Measurements from ENCODE around the gene COX6B2. TPM values are rescaled to one million over a fixed set of nuclear protein-coding genes. Genes with fewer than 3 reads are reported as not detected.
A peak's percentile ranks its signal among the peaks of the same experiment; 100 is the strongest.

The COX6B2 gene
- total and polyA plus RNA-seq, 9 donors, result 0.09 to 2.4 (median 0.23) TPM; not detected in 3

DNA sequence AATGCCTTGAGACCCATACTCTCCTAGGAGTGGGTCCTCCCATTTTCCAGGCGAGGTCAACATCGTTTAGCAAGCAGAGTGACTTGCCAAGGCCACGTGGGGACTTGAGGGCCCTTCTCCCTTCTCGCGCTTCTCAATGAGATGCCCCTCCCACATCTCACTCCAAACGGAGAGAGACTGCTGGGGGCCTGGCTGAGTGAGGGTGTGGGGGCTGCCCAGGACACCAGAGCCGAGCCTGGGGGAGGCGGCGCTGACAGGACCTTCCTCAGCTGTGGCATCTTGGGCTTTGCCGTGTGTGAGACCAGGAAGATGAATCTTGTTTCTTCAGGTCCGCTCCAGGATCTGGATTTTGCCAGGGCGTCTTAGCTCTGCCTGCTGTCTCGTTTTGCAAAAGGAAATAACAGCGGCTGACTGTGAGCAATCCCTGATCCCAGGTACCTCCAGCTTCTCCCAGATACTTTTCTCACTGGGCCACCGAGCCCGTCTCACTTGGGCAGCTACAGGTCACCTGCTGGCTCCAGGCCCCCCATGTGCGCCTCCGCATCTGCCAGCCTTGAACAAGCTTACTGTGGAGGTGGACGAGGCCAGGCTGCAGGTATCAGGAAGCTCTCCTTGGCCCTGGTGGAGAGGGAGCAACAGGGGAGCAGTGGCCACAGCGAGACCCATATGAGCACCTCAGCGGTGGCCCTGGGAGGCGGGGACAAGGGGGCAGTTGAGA is 6.0 kb downstream of the COX6B2 start:
- H3K27me3 ChIP-seq (ENCODE audit: control insufficient read depth, insufficient read depth, low read length), result peaks cover 28% of the 10 kb centered on the region
- DNase-seq, result no peak
- H3K27ac ChIP-seq (ENCODE audit: low read length), result no peak overlapping the region
- H3K4me3 ChIP-seq (ENCODE audit: low read length), result no peak overlapping the region
- peaks cover 53% of the 10 kb centered on the region for H3K4me1 ChIP-seq (ENCODE audit: control insufficient read depth, insufficient read depth, low read length)
- WGBS (ENCODE audit: insufficient coverage), result 36% methylated on average over 15 of the region's 22 CpGs
- H3K9me3 ChIP-seq (replicated peaks; ENCODE audit: control insufficient read depth, low read depth, low read length), result no peaks in the 10 kb centered on the region
- H3K36me3 ChIP-seq (ENCODE audit: control insufficient read depth, insufficient read depth, low read length), result peaks cover 33% of the 10 kb centered on the region

DNA sequence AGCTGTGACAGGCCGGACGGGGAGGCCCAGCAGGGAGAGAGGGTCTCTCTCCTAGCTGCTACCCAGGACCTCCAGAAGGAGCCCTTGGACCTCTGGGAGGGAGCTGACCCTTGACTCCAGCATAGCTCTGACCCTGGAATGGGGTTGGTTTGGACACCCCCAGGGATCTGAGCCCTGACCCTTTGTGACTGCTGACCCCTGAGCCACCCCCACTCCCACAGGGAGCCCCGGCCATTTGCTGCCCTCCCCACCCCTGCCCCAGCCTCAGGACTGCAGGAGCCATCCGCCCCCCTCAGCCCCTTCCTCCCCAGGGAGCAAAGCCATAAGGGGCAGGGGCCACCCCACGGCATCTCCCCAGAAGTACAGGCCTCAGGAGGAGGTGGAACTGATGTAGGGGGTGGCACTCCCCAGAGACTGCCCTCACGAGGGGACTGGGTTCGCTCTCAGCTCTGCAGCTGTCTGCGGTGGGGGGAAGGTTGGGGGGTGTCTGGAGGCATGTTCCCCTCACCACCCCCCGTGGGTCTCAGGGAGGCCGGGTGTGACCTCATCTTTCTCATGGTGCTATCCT is 7.0 kb downstream of the COX6B2 start:
- Histone ChIP-seq H3K36me3 (ENCODE audit: control insufficient read depth, insufficient read depth, low read length) (peaks cover 42% of the 10 kb centered on the region), H3K27me3 (ENCODE audit: control insufficient read depth, insufficient read depth, low read length) (peaks cover 19% of the 10 kb centered on the region), H3K4me3 (ENCODE audit: low read length) (no peak overlapping the region), H3K4me1 (ENCODE audit: control insufficient read depth, insufficient read depth, low read length) (peaks cover 51% of the 10 kb centered on the region), H3K27ac (ENCODE audit: low read length) (no peak overlapping the region), H3K9me3 (replicated peaks; ENCODE audit: control insufficient read depth, low read depth, low read length) (no peaks in the 10 kb centered on the region)
- WGBS (ENCODE audit: insufficient coverage), result 67% methylated on average over 2 of the region's 10 CpGs
- no peak for DNase-seq

DNA sequence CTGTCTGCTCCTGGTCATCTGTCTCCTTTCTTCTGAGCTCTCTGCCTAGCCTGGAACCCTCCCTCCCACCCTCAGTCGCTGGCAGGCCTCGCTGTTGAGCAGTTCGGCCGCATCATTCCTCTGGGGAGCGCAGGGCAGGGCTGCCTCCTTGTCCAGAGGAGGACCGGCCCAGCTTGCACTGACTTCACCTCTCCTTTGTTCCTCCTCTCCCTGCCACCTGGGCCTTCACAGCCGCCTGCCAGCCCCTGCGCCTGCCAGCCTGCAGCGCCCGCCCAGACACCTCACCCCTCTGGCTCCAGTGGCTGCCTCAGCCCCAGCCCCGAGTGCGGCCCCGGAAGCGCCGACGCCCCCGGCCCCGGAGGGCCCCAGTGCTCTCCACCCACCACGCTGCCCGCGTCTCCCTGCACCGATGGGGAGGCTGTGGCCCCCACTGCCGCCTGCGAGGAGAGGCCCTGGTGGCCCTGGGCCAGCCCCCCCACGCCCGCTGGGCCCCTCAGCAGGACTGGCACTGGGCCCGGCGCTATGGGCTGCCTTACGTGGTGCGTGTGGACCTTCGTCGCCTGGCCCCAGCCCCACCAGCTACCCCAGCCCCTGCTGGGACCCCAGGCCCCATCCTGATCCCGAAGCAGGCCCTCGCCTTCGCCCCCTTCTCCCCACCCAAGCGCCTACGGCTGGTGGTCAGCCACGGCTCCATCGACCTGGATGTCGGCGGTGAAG is 7.6 kb downstream of the COX6B2 start:
- H3K4me3 ChIP-seq (ENCODE audit: low read length), result no peak overlapping the region
- H3K4me1 ChIP-seq (ENCODE audit: control insufficient read depth, insufficient read depth, low read length), result peaks cover 54% of the 10 kb centered on the region
- no peak overlapping the region for H3K27ac ChIP-seq (ENCODE audit: low read length)
- H3K27me3 ChIP-seq (ENCODE audit: control insufficient read depth, insufficient read depth, low read length), result peaks cover 12% of the 10 kb centered on the region
- H3K9me3 ChIP-seq (replicated peaks; ENCODE audit: control insufficient read depth, low read depth, low read length), result no peaks in the 10 kb centered on the region
- peaks cover 48% of the 10 kb centered on the region for H3K36me3 ChIP-seq (ENCODE audit: control insufficient read depth, insufficient read depth, low read length)
- 71% methylated on average over 34 of the region's 41 CpGs for WGBS (ENCODE audit: insufficient coverage)
- no peak for DNase-seq

DNA sequence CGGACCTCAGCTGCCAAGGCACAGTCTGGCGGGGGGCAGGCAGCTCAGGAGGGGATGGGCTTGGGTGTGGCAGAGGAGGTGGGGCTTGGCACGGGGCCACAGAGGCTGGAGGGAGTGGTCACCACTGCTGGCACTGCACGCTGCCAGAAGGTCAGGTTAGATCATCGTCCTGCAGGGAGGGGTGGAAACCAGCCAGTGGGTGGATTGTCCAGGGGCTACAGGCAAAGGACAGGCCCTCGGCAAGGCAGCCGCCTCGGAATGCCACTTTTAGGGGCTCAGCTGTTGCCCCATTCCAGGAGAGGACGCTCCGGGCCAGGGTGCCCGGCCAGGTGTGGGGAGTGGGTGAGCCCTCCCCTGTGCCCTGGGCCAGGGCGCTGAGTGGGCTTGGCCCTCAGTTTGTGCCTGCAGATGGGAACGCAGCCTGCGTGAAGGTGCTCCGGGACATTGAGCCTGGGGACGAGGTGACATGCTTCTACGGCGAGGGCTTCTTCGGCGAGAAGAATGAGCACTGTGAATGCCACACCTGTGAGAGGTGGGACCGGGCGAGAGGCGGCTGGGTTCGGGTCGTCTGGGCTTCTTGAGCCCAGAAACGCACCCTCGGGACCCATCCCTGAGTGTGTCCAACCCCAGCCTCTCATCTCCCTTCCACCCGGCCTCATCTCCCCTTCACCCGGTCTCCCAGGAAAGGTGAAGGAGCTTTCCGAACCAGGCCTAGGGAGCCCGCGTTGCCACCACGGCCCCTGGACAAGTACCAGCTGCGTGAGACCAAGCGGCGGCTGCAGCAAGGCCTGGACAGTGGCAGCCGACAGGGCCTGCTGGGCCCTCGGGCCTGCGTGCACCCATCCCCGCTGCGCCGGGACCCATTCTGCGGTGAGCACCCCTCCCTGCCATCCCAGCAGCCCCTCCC is 8.4 kb downstream of the COX6B2 start:
- Histone ChIP-seq H3K27me3 (ENCODE audit: control insufficient read depth, insufficient read depth, low read length) (peaks cover 4% of the 10 kb centered on the region), H3K36me3 (ENCODE audit: control insufficient read depth, insufficient read depth, low read length) (peaks cover 51% of the 10 kb centered on the region), H3K4me3 (ENCODE audit: low read length) (no peak overlapping the region), H3K4me1 (ENCODE audit: control insufficient read depth, insufficient read depth, low read length) (peaks cover 61% of the 10 kb centered on the region), H3K9me3 (replicated peaks; ENCODE audit: control insufficient read depth, low read depth, low read length) (no peaks in the 10 kb centered on the region), H3K27ac (ENCODE audit: low read length) (peak overlapping the region; percentile 77)
- DNase-seq, result peak; percentile 78
- WGBS (ENCODE audit: insufficient coverage), result 76% methylated on average over 34 of the region's 43 CpGs

DNA sequence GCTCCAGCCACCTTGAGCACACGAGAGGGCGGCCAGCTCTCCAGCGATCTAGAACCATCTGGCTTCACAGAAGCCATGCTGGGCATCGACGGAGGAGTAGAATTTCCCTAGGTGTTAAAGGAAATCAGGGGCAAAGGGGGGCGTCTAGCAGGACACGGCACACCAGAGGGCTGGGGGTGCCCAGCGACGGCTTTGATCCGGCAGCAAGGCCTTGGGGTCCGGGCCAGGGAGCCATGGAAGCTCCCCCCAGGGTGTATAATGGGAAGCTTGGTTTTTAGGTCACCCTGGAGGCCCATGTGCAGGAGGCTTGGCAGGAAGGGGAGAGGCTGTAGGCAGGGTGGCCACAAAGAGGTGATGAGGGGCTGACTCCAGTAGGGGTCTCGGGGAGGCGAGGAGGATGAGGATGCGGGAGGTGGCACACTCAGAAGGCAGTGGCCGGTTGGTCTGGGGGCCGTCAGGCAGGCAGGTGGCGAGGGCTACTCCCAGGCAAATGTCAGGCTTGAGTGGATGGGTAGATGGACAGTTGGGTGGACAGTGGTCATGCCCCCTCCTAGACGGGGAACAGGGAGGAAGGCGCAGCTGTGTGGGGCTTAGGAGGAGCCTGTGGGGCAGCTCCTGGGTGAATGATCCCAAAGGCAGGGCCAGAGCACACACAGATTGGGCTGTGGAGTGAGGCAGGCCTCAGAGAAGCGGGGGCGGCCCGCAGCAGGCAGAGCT is 9.3 kb downstream of the COX6B2 start:
- DNase-seq, result no peak
- H3K27me3 ChIP-seq (ENCODE audit: control insufficient read depth, insufficient read depth, low read length), result no peaks in the 10 kb centered on the region
- H3K4me3 ChIP-seq (ENCODE audit: low read length), result no peak overlapping the region
- H3K36me3 ChIP-seq (ENCODE audit: control insufficient read depth, insufficient read depth, low read length), result peaks cover 51% of the 10 kb centered on the region
- peak overlapping the region; percentile 77 for H3K27ac ChIP-seq (ENCODE audit: low read length)
- peaks cover 67% of the 10 kb centered on the region for H3K4me1 ChIP-seq (ENCODE audit: control insufficient read depth, insufficient read depth, low read length)
- H3K9me3 ChIP-seq (replicated peaks; ENCODE audit: control insufficient read depth, low read depth, low read length), result no peaks in the 10 kb centered on the region
- WGBS (ENCODE audit: insufficient coverage), result 80% methylated on average over 22 of the region's 22 CpGs

DNA sequence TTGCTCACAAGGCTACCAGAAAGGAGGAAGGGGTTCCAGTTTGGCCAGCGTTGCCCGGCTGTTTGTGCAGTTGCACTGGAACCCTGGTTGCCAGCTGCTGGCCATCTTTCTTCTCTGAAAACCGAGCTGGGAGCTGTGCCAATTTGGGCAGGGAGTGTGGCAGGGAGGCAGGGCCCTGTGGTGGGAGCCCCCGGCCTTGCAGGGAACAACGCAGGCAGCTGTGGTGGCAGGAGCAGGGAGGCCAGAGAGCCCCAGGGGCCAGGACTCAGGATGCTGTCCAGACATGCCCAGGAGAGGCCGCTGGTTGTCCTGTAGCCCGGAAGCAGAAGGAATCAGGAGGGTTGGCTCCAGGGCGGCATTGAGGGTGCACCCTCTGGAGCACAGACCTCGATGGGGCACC is 10.1 kb downstream of the COX6B2 start:
- Histone ChIP-seq H3K27ac (ENCODE audit: low read length) (peak overlapping the region; percentile 67), H3K27me3 (ENCODE audit: control insufficient read depth, insufficient read depth, low read length) (no peaks in the 10 kb centered on the region), H3K36me3 (ENCODE audit: control insufficient read depth, insufficient read depth, low read length) (peaks cover 50% of the 10 kb centered on the region), H3K4me3 (ENCODE audit: low read length) (no peak overlapping the region), H3K9me3 (replicated peaks; ENCODE audit: control insufficient read depth, low read depth, low read length) (no peaks in the 10 kb centered on the region), H3K4me1 (ENCODE audit: control insufficient read depth, insufficient read depth, low read length) (peaks cover 69% of the 10 kb centered on the region)
- 75% methylated on average over 9 of the region's 9 CpGs for WGBS (ENCODE audit: insufficient coverage)
- DNase-seq, result peak; percentile 86

DNA sequence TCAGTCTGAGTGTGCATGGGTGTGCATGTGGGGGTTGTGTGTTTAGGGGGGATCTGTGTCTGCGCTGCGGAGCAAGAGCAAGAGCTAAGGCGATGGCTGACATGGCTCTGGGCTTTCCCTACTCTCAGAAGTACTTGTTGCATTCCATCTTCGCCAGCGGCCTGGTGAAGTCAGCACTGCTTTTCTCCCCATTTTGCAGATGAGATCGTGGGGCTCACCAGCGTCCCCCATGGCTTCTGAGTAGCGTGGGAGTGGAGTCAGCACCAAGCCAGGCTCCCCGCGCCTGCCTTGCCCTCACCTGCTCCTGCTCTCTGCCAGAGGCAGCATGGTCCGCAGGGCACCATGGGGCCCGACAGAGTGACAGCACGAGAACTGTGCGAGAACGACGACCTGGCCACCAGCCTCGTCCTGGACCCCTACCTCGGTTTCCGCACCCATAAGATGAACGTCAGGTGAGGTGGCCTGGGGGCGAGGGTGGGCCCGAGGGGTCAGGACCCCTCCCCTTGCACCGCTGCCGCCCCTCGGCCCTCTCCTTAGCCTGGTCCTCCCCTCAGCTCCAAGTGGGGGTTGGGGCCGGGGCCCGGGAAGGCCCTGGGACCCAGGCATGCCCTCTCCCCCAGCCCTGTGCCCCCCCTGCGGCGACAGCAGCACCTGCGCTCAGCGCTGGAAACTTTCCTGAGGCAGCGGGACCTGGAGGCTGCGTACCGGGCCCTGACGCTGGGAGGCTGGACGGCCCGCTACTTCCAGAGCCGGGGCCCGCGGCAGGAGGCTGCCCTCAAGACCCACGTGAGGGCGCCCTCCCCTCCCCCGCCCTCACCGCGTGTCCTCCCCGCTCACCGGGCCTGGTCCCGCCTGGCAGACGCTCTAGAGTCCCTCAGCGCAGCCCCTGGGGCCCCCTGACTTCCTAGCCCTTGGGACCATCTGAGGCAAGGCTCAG is 12.7 kb downstream of the COX6B2 start:
- Histone ChIP-seq H3K9me3 (replicated peaks; ENCODE audit: control insufficient read depth, low read depth, low read length) (no peaks in the 10 kb centered on the region), H3K4me1 (ENCODE audit: control insufficient read depth, insufficient read depth, low read length) (peaks cover 59% of the 10 kb centered on the region)
- 75% methylated on average over 44 of the region's 50 CpGs for WGBS (ENCODE audit: insufficient coverage)

DNA sequence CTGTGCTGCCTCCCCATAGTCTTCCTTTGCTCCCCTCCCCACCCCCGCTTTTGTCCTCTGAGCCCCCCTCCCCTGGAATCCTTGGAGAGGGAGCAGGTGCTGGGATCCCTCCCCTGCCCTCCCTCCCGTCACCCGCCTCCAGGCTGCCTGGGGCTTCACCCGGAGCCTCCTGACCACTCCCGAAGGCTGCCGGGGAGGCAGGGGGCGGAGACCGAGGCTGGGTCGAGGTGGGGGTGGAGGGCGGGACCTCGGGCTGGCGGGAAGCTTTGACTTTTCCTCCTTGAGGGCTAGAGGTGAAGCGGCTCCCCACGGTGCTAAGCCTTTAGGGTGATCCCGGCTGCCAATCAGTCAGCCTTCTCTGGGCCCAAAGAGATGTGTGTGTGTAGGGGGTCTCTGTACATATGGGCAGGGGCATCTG is 13.3 kb downstream of the COX6B2 start:
- H3K36me3 ChIP-seq (ENCODE audit: control insufficient read depth, insufficient read depth, low read length), result peaks cover 30% of the 10 kb centered on the region
- H3K9me3 ChIP-seq (replicated peaks; ENCODE audit: control insufficient read depth, low read depth, low read length), result no peaks in the 10 kb centered on the region
- peak; percentile 91 for DNase-seq
- peaks cover 53% of the 10 kb centered on the region for H3K4me1 ChIP-seq (ENCODE audit: control insufficient read depth, insufficient read depth, low read length)
- H3K4me3 ChIP-seq (ENCODE audit: low read length), result peak overlapping the region; percentile 90
- 2% methylated on average over 6 of the region's 15 CpGs for WGBS (ENCODE audit: insufficient coverage)
- H3K27me3 ChIP-seq (ENCODE audit: control insufficient read depth, insufficient read depth, low read length), result no peaks in the 10 kb centered on the region
- H3K27ac ChIP-seq (ENCODE audit: low read length), result peak overlapping the region; percentile 94

More for the DNA sequence above, 12.7 kb downstream of the COX6B2 start:
- no peak for DNase-seq
- Histone ChIP-seq H3K4me3 (ENCODE audit: low read length) (peak overlapping the region; percentile 18), H3K27ac (ENCODE audit: low read length) (peak overlapping the region; percentile 31), H3K36me3 (ENCODE audit: control insufficient read depth, insufficient read depth, low read length) (peaks cover 32% of the 10 kb centered on the region), H3K27me3 (ENCODE audit: control insufficient read depth, insufficient read depth, low read length) (no peaks in the 10 kb centered on the region)

Measured in muscle of leg (tissue), 11 donors.